Measurements from ENCODE around the gene ANKRD12.

DNA sequence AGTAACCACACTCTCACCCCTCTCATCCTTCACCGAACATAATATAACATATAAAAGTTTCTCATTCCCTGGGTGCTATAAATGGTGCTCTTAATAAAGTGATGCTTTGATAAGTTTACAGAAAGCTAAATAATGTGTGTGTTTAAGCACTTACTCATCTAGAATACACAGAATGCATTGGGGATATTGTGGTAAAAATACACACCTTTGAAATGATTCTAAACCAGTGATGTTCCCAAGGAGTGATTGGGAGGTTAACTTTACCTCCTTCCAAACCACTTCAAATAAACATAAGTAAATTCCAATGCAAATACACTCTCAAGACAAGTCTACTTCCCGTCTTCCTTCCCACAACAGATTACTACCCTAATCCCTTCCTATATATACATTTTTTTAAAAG, 112.7 kb downstream of the ANKRD12 start:
- TF ChIP-seq TAF1 (IDR thresholded peaks at IDR 0.05; ENCODE audit: low read depth, low read length) (no peak), POLR2AphosphoS5 (IDR thresholded peaks at IDR 0.05; ENCODE audit: low read depth, low read length) (no peak), POLR2A (IDR thresholded peaks at IDR 0.05; ENCODE audit: low read depth, low read length) (no peak)
